ENCODE measurements around the gene VPS52.
"Not testable (repeated sequence)": the region's sequence is repeated elsewhere in the genome, so short reads cannot be mapped to it uniquely, and the experiment has no call there.

The VPS52 gene

GRCh38 chr6:33226503-33227120 lies 45.1 kb downstream of the VPS52 start:
- H3K36me3 ChIP-seq (ENCODE audit: control insufficient read depth in 2 of 2, insufficient read depth in 2 of 2, low read length in 2 of 2); H3K9ac ChIP-seq (ENCODE audit: low read depth in 1 of 2, low read length in 2 of 2); H3K9me3 ChIP-seq (ENCODE audit: control insufficient read depth in 2 of 2, low read length in 2 of 2); H3K4me1 ChIP-seq (ENCODE audit: control insufficient read depth in 2 of 2, insufficient read depth in 2 of 2, low read length in 2 of 2); H3K4me3 ChIP-seq (ENCODE audit: low read length in 2 of 2); H3K27ac ChIP-seq (ENCODE audit: low read depth in 2 of 2, low read length in 2 of 2); H3K27me3 ChIP-seq (ENCODE audit: control insufficient read depth in 2 of 2, insufficient read depth in 2 of 2, low read length in 2 of 2): not testable (repeated sequence)

DNA sequence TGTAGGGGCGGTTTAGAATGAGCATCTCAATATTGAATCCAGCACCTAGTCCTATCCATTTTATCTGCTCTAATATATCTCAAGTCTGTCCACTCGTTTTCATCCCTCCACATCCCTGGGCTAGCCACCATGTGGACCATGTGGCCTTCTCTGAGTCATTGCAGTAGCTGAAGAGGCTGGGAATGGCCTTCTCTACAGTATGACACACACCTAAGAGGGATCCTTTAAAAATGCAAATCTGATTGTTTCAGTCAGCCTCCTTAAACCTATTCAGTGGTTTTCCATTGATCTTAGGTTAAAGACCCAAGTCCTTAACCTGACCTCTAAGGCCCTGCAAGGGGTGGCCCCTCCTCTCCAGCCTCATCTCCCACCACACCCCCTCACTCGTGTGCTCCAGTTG lies 54.0 kb downstream of the VPS52 start:
- Histone ChIP-seq H3K9ac (ENCODE audit: low read depth in 1 of 2, low read length in 2 of 2) (no peak overlapping the region), H3K4me1 (ENCODE audit: control insufficient read depth in 2 of 2, insufficient read depth in 2 of 2, low read length in 2 of 2) (peaks cover 5 to 11% of the 10 kb centered on the region in 2 donors), H3K27me3 (ENCODE audit: control insufficient read depth in 2 of 2, insufficient read depth in 2 of 2, low read length in 2 of 2) (peaks cover 10 to 22% of the 10 kb centered on the region in 2 donors), H3K27ac (ENCODE audit: low read depth in 2 of 2, low read length in 2 of 2) (no peak overlapping the region), H3K36me3 (ENCODE audit: control insufficient read depth in 2 of 2, insufficient read depth in 2 of 2, low read length in 2 of 2) (no peaks in the 10 kb centered on the region), H3K4me3 (ENCODE audit: low read length in 2 of 2) (no peak overlapping the region), H3K9me3 (ENCODE audit: control insufficient read depth in 2 of 2, low read length in 2 of 2) (no peaks in the 10 kb centered on the region)

DNA sequence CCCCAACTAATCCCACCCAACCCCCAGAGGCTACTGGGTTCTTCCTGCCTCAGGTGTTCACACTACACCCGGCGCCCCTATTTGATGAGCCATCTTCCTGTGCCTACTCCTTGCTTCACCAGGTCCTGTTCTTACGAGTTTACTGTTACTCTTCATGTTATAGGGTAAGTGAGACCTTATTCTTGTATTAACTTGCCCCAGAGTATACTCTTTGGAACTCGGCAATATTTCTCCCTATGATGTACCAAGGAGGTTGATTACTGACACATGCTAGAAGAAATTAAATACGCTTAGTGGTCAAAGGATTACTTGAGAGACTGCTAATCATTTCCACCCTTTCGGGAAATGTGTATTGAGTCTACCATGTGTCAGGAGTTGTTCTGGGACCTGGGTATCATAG lies 54.4 kb downstream of the VPS52 start:
- Histone ChIP-seq H3K4me3 (ENCODE audit: low read length in 2 of 2) (no peak overlapping the region), H3K4me1 (ENCODE audit: control insufficient read depth in 2 of 2, insufficient read depth in 2 of 2, low read length in 2 of 2) (peaks cover 5 to 12% of the 10 kb centered on the region in 2 donors), H3K27ac (ENCODE audit: low read depth in 2 of 2, low read length in 2 of 2) (no peak overlapping the region), H3K27me3 (ENCODE audit: control insufficient read depth in 2 of 2, insufficient read depth in 2 of 2, low read length in 2 of 2) (peaks cover 10 to 25% of the 10 kb centered on the region in 2 donors), H3K36me3 (ENCODE audit: control insufficient read depth in 2 of 2, insufficient read depth in 2 of 2, low read length in 2 of 2) (no peaks in the 10 kb centered on the region), H3K9me3 (ENCODE audit: control insufficient read depth in 2 of 2, low read length in 2 of 2) (no peaks in the 10 kb centered on the region), H3K9ac (ENCODE audit: low read depth in 1 of 2, low read length in 2 of 2) (no peak overlapping the region)

- Histone ChIP-seq H3K9ac (ENCODE audit: low read depth in 1 of 2, low read length in 2 of 2) (no peak overlapping the region), H3K4me1 (ENCODE audit: control insufficient read depth in 2 of 2, insufficient read depth in 2 of 2, low read length in 2 of 2) (peaks cover 5 to 12% of the 10 kb centered on the region in 2 donors), H3K27me3 (ENCODE audit: control insufficient read depth in 2 of 2, insufficient read depth in 2 of 2, low read length in 2 of 2) (peaks cover 9 to 28% of the 10 kb centered on the region in 2 donors), H3K36me3 (ENCODE audit: control insufficient read depth in 2 of 2, insufficient read depth in 2 of 2, low read length in 2 of 2) (no peaks in the 10 kb centered on the region), H3K4me3 (ENCODE audit: low read length in 2 of 2) (no peak overlapping the region), H3K27ac (ENCODE audit: low read depth in 2 of 2, low read length in 2 of 2) (no peak overlapping the region), H3K9me3 (ENCODE audit: control insufficient read depth in 2 of 2, low read length in 2 of 2) (no peaks in the 10 kb centered on the region)
Measured at GRCh38 chr6:33216117-33216649, 55.5 kb downstream of the VPS52 start.

- peaks cover 0 to 3% of the 10 kb centered on the region in 2 donors for H3K36me3 ChIP-seq (ENCODE audit: control insufficient read depth in 2 of 2, insufficient read depth in 2 of 2, low read length in 2 of 2)
- H3K4me1 ChIP-seq (ENCODE audit: control insufficient read depth in 2 of 2, insufficient read depth in 2 of 2, low read length in 2 of 2): peaks cover 5 to 12% of the 10 kb centered on the region in 2 donors
- no peak overlapping the region for H3K27ac ChIP-seq (ENCODE audit: low read depth in 2 of 2, low read length in 2 of 2)
- H3K4me3 ChIP-seq (ENCODE audit: low read length in 2 of 2): no peak overlapping the region
- H3K9me3 ChIP-seq (ENCODE audit: control insufficient read depth in 2 of 2, low read length in 2 of 2): no peaks in the 10 kb centered on the region
- peaks cover 9 to 28% of the 10 kb centered on the region in 2 donors for H3K27me3 ChIP-seq (ENCODE audit: control insufficient read depth in 2 of 2, insufficient read depth in 2 of 2, low read length in 2 of 2)
- H3K9ac ChIP-seq (ENCODE audit: low read depth in 1 of 2, low read length in 2 of 2): no peak overlapping the region
Measured at GRCh38 chr6:33215271-33216116, 56.2 kb downstream of the VPS52 start.

GRCh38 chr6:33213989-33214335 lies 57.7 kb downstream of the VPS52 start:
- Histone ChIP-seq H3K27ac (ENCODE audit: low read depth in 2 of 2, low read length in 2 of 2) (no peak overlapping the region), H3K4me1 (ENCODE audit: control insufficient read depth in 2 of 2, insufficient read depth in 2 of 2, low read length in 2 of 2) (peaks cover 5 to 12% of the 10 kb centered on the region in 2 donors), H3K9me3 (ENCODE audit: control insufficient read depth in 2 of 2, low read length in 2 of 2) (no peaks in the 10 kb centered on the region), H3K27me3 (ENCODE audit: control insufficient read depth in 2 of 2, insufficient read depth in 2 of 2, low read length in 2 of 2) (peaks cover 9 to 28% of the 10 kb centered on the region in 2 donors), H3K36me3 (ENCODE audit: control insufficient read depth in 2 of 2, insufficient read depth in 2 of 2, low read length in 2 of 2) (peaks cover 6 to 10% of the 10 kb centered on the region in 2 donors), H3K4me3 (ENCODE audit: low read length in 2 of 2) (peak overlapping the region; percentile 55 to 63), H3K9ac (ENCODE audit: low read depth in 1 of 2, low read length in 2 of 2) (peak overlapping the region in 1 of 2 donors; percentile 47)

- Histone ChIP-seq H3K9ac (ENCODE audit: low read depth in 1 of 2, low read length in 2 of 2) (peak overlapping the region in 1 of 2 donors; percentile 47), H3K36me3 (ENCODE audit: control insufficient read depth in 2 of 2, insufficient read depth in 2 of 2, low read length in 2 of 2) (peaks cover 6 to 10% of the 10 kb centered on the region in 2 donors), H3K9me3 (ENCODE audit: control insufficient read depth in 2 of 2, low read length in 2 of 2) (no peaks in the 10 kb centered on the region), H3K4me3 (ENCODE audit: low read length in 2 of 2) (peak overlapping the region; percentile 55 to 63), H3K27me3 (ENCODE audit: control insufficient read depth in 2 of 2, insufficient read depth in 2 of 2, low read length in 2 of 2) (peaks cover 9 to 28% of the 10 kb centered on the region in 2 donors), H3K27ac (ENCODE audit: low read depth in 2 of 2, low read length in 2 of 2) (peak overlapping the region in 1 of 2 donors; percentile 18), H3K4me1 (ENCODE audit: control insufficient read depth in 2 of 2, insufficient read depth in 2 of 2, low read length in 2 of 2) (peaks cover 9 to 16% of the 10 kb centered on the region in 2 donors)
Measured at GRCh38 chr6:33213166-33213988, 58.3 kb downstream of the VPS52 start.

DNA sequence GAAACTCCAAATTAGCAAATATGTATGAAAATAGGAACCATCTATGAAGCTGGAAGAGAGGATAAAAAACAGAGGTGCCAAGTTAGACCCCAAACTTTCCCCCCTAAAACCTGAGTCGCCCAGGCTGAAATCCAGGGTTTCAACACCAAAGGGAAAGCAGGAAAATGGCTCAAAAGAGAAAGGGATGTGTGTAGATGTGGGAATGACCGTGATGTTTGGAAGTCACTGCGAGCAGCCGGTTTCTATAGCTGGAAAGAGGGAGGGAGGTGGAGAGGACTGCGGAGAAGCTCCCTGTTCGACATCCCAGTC lies 58.9 kb downstream of the VPS52 start:
- no peaks in the 10 kb centered on the region for H3K9me3 ChIP-seq (ENCODE audit: control insufficient read depth in 2 of 2, low read length in 2 of 2)
- peak overlapping the region in 1 of 2 donors; percentile 47 for H3K9ac ChIP-seq (ENCODE audit: low read depth in 1 of 2, low read length in 2 of 2)
- H3K36me3 ChIP-seq (ENCODE audit: control insufficient read depth in 2 of 2, insufficient read depth in 2 of 2, low read length in 2 of 2): peaks cover 6 to 10% of the 10 kb centered on the region in 2 donors
- peaks cover 9 to 16% of the 10 kb centered on the region in 2 donors for H3K4me1 ChIP-seq (ENCODE audit: control insufficient read depth in 2 of 2, insufficient read depth in 2 of 2, low read length in 2 of 2)
- H3K27me3 ChIP-seq (ENCODE audit: control insufficient read depth in 2 of 2, insufficient read depth in 2 of 2, low read length in 2 of 2): peaks cover 9 to 28% of the 10 kb centered on the region in 2 donors
- H3K27ac ChIP-seq (ENCODE audit: low read depth in 2 of 2, low read length in 2 of 2): peak overlapping the region in 1 of 2 donors; percentile 18
- peak overlapping the region; percentile 55 to 63 for H3K4me3 ChIP-seq (ENCODE audit: low read length in 2 of 2)

GRCh38 chr6:33211666-33212422 lies 59.8 kb downstream of the VPS52 start:
- H3K9ac ChIP-seq (ENCODE audit: low read depth in 1 of 2, low read length in 2 of 2): no peak overlapping the region
- peaks cover 12 to 19% of the 10 kb centered on the region in 2 donors for H3K4me1 ChIP-seq (ENCODE audit: control insufficient read depth in 2 of 2, insufficient read depth in 2 of 2, low read length in 2 of 2)
- no peak overlapping the region for H3K4me3 ChIP-seq (ENCODE audit: low read length in 2 of 2)
- peaks cover 6 to 10% of the 10 kb centered on the region in 2 donors for H3K36me3 ChIP-seq (ENCODE audit: control insufficient read depth in 2 of 2, insufficient read depth in 2 of 2, low read length in 2 of 2)
- no peak overlapping the region for H3K27ac ChIP-seq (ENCODE audit: low read depth in 2 of 2, low read length in 2 of 2)
- H3K9me3 ChIP-seq (ENCODE audit: control insufficient read depth in 2 of 2, low read length in 2 of 2): no peaks in the 10 kb centered on the region
- H3K27me3 ChIP-seq (ENCODE audit: control insufficient read depth in 2 of 2, insufficient read depth in 2 of 2, low read length in 2 of 2): peaks cover 9 to 28% of the 10 kb centered on the region in 2 donors

Data from mucosa of rectum (tissue), 2 donors.